ENCODE measurements around the gene VWA8. TPM values are rescaled to one million over a fixed set of nuclear protein-coding genes. Genes with fewer than 3 reads are reported as not detected.
A peak's percentile ranks its signal among the peaks of the same experiment; 100 is the strongest.

The VWA8 gene
- total RNA-seq, 4 donors from 2014 or later, result 27.7 to 47.7 (median 39.5) TPM

GRCh38 chr13:41533266-41534052, 427.4 kb downstream of the VWA8 start:
- Histone ChIP-seq H3K27ac (no peak overlapping the region), H3K36me3 (no peaks in the 10 kb centered on the region), H3K27me3 (no peaks in the 10 kb centered on the region), H3K9me3 (no peaks in the 10 kb centered on the region), H3K4me1 (no peaks in the 10 kb centered on the region), H3K4me3 (no peak overlapping the region)
- TF ChIP-seq CTCF (IDR thresholded peaks at IDR 0.05) (no peak), POLR2A (IDR thresholded peaks at IDR 0.05) (no peak)
- no peak for DNase-seq

GRCh38 chr13:41528021-41528420, 432.9 kb downstream of the VWA8 start:
- H3K4me3 ChIP-seq, result no peak overlapping the region
- no peak for DNase-seq
- H3K27me3 ChIP-seq, result no peaks in the 10 kb centered on the region
- no peak overlapping the region for H3K27ac ChIP-seq
- no peaks in the 10 kb centered on the region for H3K36me3 ChIP-seq
- TF ChIP-seq CTCF (IDR thresholded peaks at IDR 0.05) (no peak), POLR2A (IDR thresholded peaks at IDR 0.05) (no peak)
- no peaks in the 10 kb centered on the region for H3K9me3 ChIP-seq
- H3K4me1 ChIP-seq, result no peaks in the 10 kb centered on the region

- peak in 1 of 3 donors; percentile 41 for DNase-seq
- Histone ChIP-seq H3K27ac (no peak overlapping the region), H3K27me3 (no peaks in the 10 kb centered on the region), H3K4me1 (no peaks in the 10 kb centered on the region), H3K4me3 (no peak overlapping the region), H3K9me3 (no peaks in the 10 kb centered on the region), H3K36me3 (no peaks in the 10 kb centered on the region)
- TF ChIP-seq CTCF (IDR thresholded peaks at IDR 0.05), result no peak
- no peak for TF ChIP-seq POLR2A (IDR thresholded peaks at IDR 0.05)
Measured at GRCh38 chr13:41520660-41521630, 440.0 kb downstream of the VWA8 start.

GRCh38 chr13:41520016-41520659, 440.8 kb downstream of the VWA8 start:
- no peaks in the 10 kb centered on the region for H3K4me1 ChIP-seq
- H3K27me3 ChIP-seq, result no peaks in the 10 kb centered on the region
- H3K4me3 ChIP-seq, result no peak overlapping the region
- no peak overlapping the region for H3K27ac ChIP-seq
- DNase-seq, result peak in 1 of 3 donors; percentile 35
- H3K9me3 ChIP-seq, result no peaks in the 10 kb centered on the region
- TF ChIP-seq POLR2A (IDR thresholded peaks at IDR 0.05) (no peak), CTCF (IDR thresholded peaks at IDR 0.05) (no peak)
- H3K36me3 ChIP-seq, result no peaks in the 10 kb centered on the region

Small RNA genes within 50 kb of the gene (small RNA-seq; reads per million reads assigned to genes)
- gene RN7SL515P (0 to 0.06 reads per million in 2 donors), gene RNU6-74P (0 reads per million in 2 donors), gene RPS28P8 (0 reads per million in 2 donors)

Other genes with a start within 250 kb of the VWA8 start
- gene DGKH, start 87.5 kb upstream of the VWA8 start, total RNA-seq, result 10 to 100 TPM in 3 of 4 donors, 1 to 10 TPM in 1; 9.5 to 30.5 (median 18.8) TPM